RWPE2 (cell line): ENCODE results near the gene EWSR1.
A peak's percentile ranks its signal among the peaks of the same experiment; 100 is the strongest.

ENCODE experiments used
- ATAC-seq: fragments of 200-7000 bp; cut with Tn5 transposase; 3 replicates; pipeline ENCODE4 v1.9.1; 2021; ENCODE audit warnings: low read depth
- DNase-seq: peaks from one replicate; pipeline ENCODE4 v3.0.0-alpha.2; 2020; ENCODE audit warnings: low spot score
- H3K27ac ChIP-seq: fragments of 450-650 bp; 2 replicates; pipeline ENCODE4 v1.5.1; 2017; ENCODE audit warnings: mild to moderate bottlenecking; ENCODE audit not compliant: poor library complexity, severe bottlenecking
- H3K27me3 ChIP-seq: fragments of 250-450 bp; sonication (Bioruptor Pico); 2 replicates; pipeline ENCODE4 v1.5.1; 2021; ENCODE audit warnings: mild to moderate bottlenecking, moderate library complexity; ENCODE audit not compliant: insufficient read depth, poor library complexity, severe bottlenecking
- H3K36me3 ChIP-seq: fragments of 250-450 bp; sonication (Bioruptor Pico); 2 replicates; pipeline ENCODE4 v1.5.1; 2020; ENCODE audit warnings: low read depth, mild to moderate bottlenecking, moderate library complexity
- H3K4me1 ChIP-seq: fragments of 250-450 bp; sonication (Bioruptor Pico); 2 replicates; pipeline ENCODE4 v1.5.1; 2021; ENCODE audit warnings: mild to moderate bottlenecking, moderate library complexity; ENCODE audit not compliant: insufficient read depth, poor library complexity, severe bottlenecking
- H3K4me3 ChIP-seq: fragments of 250-450 bp; sonication (Bioruptor Pico); 2 replicates; pipeline ENCODE4 v1.5.1; 2021; ENCODE audit warnings: mild to moderate bottlenecking, moderate library complexity; ENCODE audit not compliant: severe bottlenecking
- H3K9me3 ChIP-seq: fragments of 250-450 bp; sonication (Bioruptor Pico); 2 replicates; pipeline ENCODE4 v1.5.1; 2021; ENCODE audit warnings: mild to moderate bottlenecking, moderate library complexity; ENCODE audit not compliant: severe bottlenecking
- CTCF ChIP-seq: fragments of 450-650 bp; IDR thresholded peaks from one replicate; pipeline ENCODE4 v1.5.1; 2017; ENCODE audit warnings: mild to moderate bottlenecking, moderate library complexity; ENCODE audit not compliant: poor library complexity, severe bottlenecking

Gene EWSR1

DNA sequence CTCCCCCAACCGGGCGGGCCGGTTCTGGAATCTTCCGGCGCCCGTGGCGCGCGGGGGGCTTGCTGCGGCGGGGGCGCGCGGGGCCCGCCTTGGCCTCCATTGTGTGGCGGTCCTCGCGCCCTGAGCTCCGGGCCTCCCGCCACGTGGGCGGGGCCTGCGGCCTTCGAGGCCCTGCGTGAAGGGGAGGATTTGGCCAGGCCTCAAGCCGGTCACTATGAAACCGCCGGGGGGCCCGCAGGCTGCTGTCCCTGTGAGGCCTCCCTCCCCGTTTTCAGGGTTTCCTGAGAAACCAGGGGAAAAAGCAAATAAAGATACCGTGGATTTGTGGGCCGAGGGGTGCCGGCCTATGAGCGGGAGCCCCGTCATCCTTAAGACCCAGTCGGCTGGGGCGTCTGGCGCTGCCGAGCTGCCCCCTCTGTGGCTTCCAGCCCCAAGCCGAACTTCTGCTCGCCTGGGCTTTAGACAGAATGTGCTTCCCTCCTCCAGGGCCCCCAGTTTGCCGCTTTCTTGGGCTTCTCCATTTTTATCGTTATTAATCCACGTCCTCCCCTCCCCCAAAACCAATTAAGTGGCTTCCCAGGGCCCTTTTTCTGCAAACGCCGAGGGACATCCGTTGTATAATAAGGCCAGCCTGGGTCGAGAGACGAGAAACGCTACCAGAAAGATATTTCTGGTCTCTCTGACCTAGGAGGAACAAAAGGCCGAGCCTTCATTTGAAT is 602 bp downstream of the EWSR1 start:
- Histone ChIP-seq H3K36me3 (peaks cover 70% of the 10 kb centered on the region), H3K4me1 (peaks cover 20% of the 10 kb centered on the region), H3K27me3 (no peaks in the 10 kb centered on the region), H3K4me3 (peak overlapping the region; percentile 93), H3K9me3 (no peaks in the 10 kb centered on the region), H3K27ac (peak overlapping the region; percentile 84)
- no peak for TF ChIP-seq CTCF
- DNase-seq (no peak), ATAC-seq (peak; percentile 11; the same call in 2 of the 3 replicates)

DNA sequence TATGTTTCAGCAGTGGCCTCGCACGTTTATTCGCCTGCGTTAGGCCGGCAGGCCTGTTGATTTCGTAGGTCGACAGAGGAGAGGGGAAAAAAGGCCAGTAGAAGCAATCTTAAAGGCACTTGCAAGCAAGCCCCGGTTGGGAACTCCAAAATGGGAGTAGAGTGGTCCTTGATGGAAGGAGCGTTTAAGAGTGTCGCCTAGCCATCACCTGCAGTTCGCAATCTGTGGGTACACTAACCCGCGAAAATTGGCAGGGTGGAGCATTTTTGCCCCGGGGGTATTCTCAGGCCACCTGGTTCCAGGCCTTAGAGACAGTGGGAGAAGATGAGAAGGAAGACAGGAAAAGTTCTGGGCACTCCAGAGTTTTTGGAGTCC is 1.1 kb downstream of the EWSR1 start:
- H3K36me3 ChIP-seq, result peaks cover 76% of the 10 kb centered on the region

GRCh38 chr22:29269731-29270474 is 1.8 kb downstream of the EWSR1 start:
- ATAC-seq, result no peak
- peaks cover 76% of the 10 kb centered on the region for H3K36me3 ChIP-seq
- no peak for DNase-seq
- peak overlapping the region; percentile 93 for H3K4me3 ChIP-seq
- H3K4me1 ChIP-seq, result peaks cover 20% of the 10 kb centered on the region
- H3K9me3 ChIP-seq, result no peaks in the 10 kb centered on the region
- peak overlapping the region; percentile 84 for H3K27ac ChIP-seq
- H3K27me3 ChIP-seq, result no peaks in the 10 kb centered on the region
- no peak for TF ChIP-seq CTCF

More for the DNA sequence above, 1.1 kb downstream of the EWSR1 start:
- Histone ChIP-seq H3K9me3 (no peaks in the 10 kb centered on the region), H3K4me1 (peaks cover 20% of the 10 kb centered on the region), H3K27ac (peak overlapping the region; percentile 84), H3K27me3 (no peaks in the 10 kb centered on the region), H3K4me3 (peak overlapping the region; percentile 93)
- ATAC-seq (no peak), DNase-seq (no peak)
- no peak for TF ChIP-seq CTCF

- peaks cover 76% of the 10 kb centered on the region for H3K36me3 ChIP-seq
- no peaks in the 10 kb centered on the region for H3K9me3 ChIP-seq
- H3K27me3 ChIP-seq, result no peaks in the 10 kb centered on the region
- peaks cover 20% of the 10 kb centered on the region for H3K4me1 ChIP-seq
- no peak for DNase-seq
- no peak for ATAC-seq
- no peak for TF ChIP-seq CTCF
- peak overlapping the region; percentile 93 for H3K4me3 ChIP-seq
- peak overlapping the region; percentile 84 for H3K27ac ChIP-seq
Observed at GRCh38 chr22:29270475-29271271, 2.6 kb downstream of the EWSR1 start.
